HepG2 (cell line): Measurements from ENCODE around the gene COG5. TPM values are rescaled to one million over a fixed set of nuclear protein-coding genes. Genes with fewer than 3 reads are reported as not detected.

Experiments
- AKNA ChIP-seq: sonication (generic); formaldehyde crosslinking; IDR thresholded peaks from 2 replicates; pipeline ENCODE4 v1.4.0; 2020; ENCODE audit warnings: missing genetic modification reagents, borderline replicate concordance
- CTCF ChIP-seq: sonication (generic); formaldehyde crosslinking; IDR thresholded peaks from 2 replicates; pipeline ENCODE4 v1.5.0; 2020; ENCODE audit warnings: mild to moderate bottlenecking, missing genetic modification reagents, moderate library complexity
- FOXA3 ChIP-seq: IDR thresholded peaks from 2 replicates; pipeline ENCODE4 v1.6.1; 2016; ENCODE audit warnings: missing genetic modification reagents, missing compliant biosample characterization
- GPN1 ChIP-seq: sonication (generic); formaldehyde crosslinking; IDR thresholded peaks from 2 replicates; pipeline ENCODE4 v1.5.1; 2020; ENCODE audit warnings: missing genetic modification reagents, borderline replicate concordance
- HOXD1 ChIP-seq: sonication (generic); formaldehyde crosslinking; IDR thresholded peaks from 2 replicates; pipeline ENCODE4 v1.5.0; 2020; ENCODE audit warnings: missing genetic modification reagents
- NFKB2 ChIP-seq: sonication (generic); formaldehyde crosslinking; IDR thresholded peaks from 2 replicates; pipeline ENCODE4 v1.4.0; 2020; ENCODE audit warnings: missing genetic modification reagents, borderline replicate concordance
- RXRA ChIP-seq: sonication (generic); formaldehyde crosslinking; IDR thresholded peaks from 2 replicates; pipeline ENCODE4 v1.5.1; 2020; ENCODE audit warnings: missing genetic modification reagents
- SALL2 ChIP-seq: sonication (generic); formaldehyde crosslinking; IDR thresholded peaks from 2 replicates; pipeline ENCODE4 v1.8.1; 2023; ENCODE audit warnings: mild to moderate bottlenecking, missing genetic modification reagents, inconsistent platforms
- SMAD3 ChIP-seq: sonication (generic); formaldehyde crosslinking; IDR thresholded peaks from 2 replicates; pipeline ENCODE4 v1.4.0; 2020; ENCODE audit warnings: missing genetic modification reagents
- SP140L ChIP-seq: sonication (generic); formaldehyde crosslinking; IDR thresholded peaks from 2 replicates; pipeline ENCODE4 v1.4.0; 2020; ENCODE audit warnings: missing genetic modification reagents, borderline replicate concordance
- ZBTB7B ChIP-seq: sonication (generic); formaldehyde crosslinking; IDR thresholded peaks from 2 replicates; pipeline ENCODE4 v1.4.0; 2020; ENCODE audit warnings: missing genetic modification reagents
- ZMAT3 ChIP-seq: sonication (generic); formaldehyde crosslinking; conservative IDR thresholded peaks from 2 replicates; pipeline ENCODE4 v1.7.0; 2021; ENCODE audit warnings: missing genetic modification reagents
- ZNF790 ChIP-seq: sonication (generic); formaldehyde crosslinking; IDR thresholded peaks from 2 replicates; pipeline ENCODE4 v1.8.0; 2022; ENCODE audit warnings: missing genetic modification reagents, mild to moderate bottlenecking, borderline replicate concordance
- ZSCAN30 ChIP-seq: sonication (generic); formaldehyde crosslinking; IDR thresholded peaks from 2 replicates; pipeline ENCODE4 v1.5.0; 2020; ENCODE audit warnings: mild to moderate bottlenecking, missing genetic modification reagents
- ZSCAN31 ChIP-seq: sonication (generic); formaldehyde crosslinking; IDR thresholded peaks from 2 replicates; pipeline ENCODE4 v1.5.0; 2020; ENCODE audit warnings: low read depth, mild to moderate bottlenecking, missing genetic modification reagents
- polyA plus RNA-seq, 8 experiments: library from polyadenylated mRNA; depleted of rRNA in 3 of 8; stranded (reverse) in 7 of 8; unstranded in 1 of 8; fragments of >200 nt; fragmentation: Illumina TruSeq in 4 of 8; extraction: Trizol in 4 of 8; gene quantifications; 2 replicates each; pipeline versions ENCODE4 v1.2.1 to v1.2.3, GENCODE V29; 2011 to 2016; ENCODE audit warnings: low read depth in 4 of 8, missing spikeins in 1 of 8, mixed read lengths in 1 of 8; ENCODE audit not compliant: insufficient read depth in 1 of 8
- total RNA-seq, 5 experiments: library from RNA; depleted of rRNA; stranded (reverse); fragments of >200 nt; fragmentation: Illumina TruSeq; extraction: Trizol; gene quantifications; 2 replicates each; pipeline ENCODE4 v1.2.3, GENCODE V29; 2016; ENCODE audit warnings: low read depth in 1 of 5
- TF ChIP-seq, protein P1 (sequence below): sonication (generic); formaldehyde crosslinking; IDR thresholded peaks from 2 replicates; pipeline ENCODE4 v1.4.0; 2020; ENCODE audit warnings: missing genetic modification reagents
- TF ChIP-seq, protein P2 (sequence below): sonication (generic); formaldehyde crosslinking; IDR thresholded peaks from 2 replicates; pipeline ENCODE4 v1.4.0; 2020; ENCODE audit warnings: mild to moderate bottlenecking, missing genetic modification reagents

Gene COG5
- total and polyA plus RNA-seq, 2 of the 13 experiments (the other 11 are each of a cell fraction or from before 2014, with no cell fraction given), result 20.4 to 31.3 TPM

GRCh38 chr7:107563775-107564552, at the start of gene COG5, which contains the start of gene DUS4L (continued):
- TF ChIP-seq ZSCAN31 (CRISPR knock-in tag) (peak; percentile 89), SALL2 (CRISPR knock-in tag) (peak; percentile 92), HOXD1 (CRISPR knock-in tag) (peak; percentile 90; the same call in 1 of the 2 replicates), ZSCAN30 (CRISPR knock-in tag) (peak; percentile 76; the same call in 1 of the 2 replicates), FOXA3 (CRISPR knock-in tag) (peak; percentile 65), RXRA (CRISPR knock-in tag) (peak; percentile 76), GPN1 (CRISPR knock-in tag) (0 out of 2 replicates have a peak, but pooled peaks have one; percentile 23), ZNF790 (CRISPR knock-in tag) (peak; percentile 96), ZMAT3 (CRISPR knock-in tag) (peak; percentile 94), NFKB2 (CRISPR knock-in tag) (peak; percentile 89; the same call in 1 of the 2 replicates), AKNA (CRISPR knock-in tag) (no peak; the same call in 1 of the 2 replicates), ZBTB7B (CRISPR knock-in tag) (peak; percentile 92), CTCF (CRISPR knock-in tag) (peak; percentile 27; the same call in 1 of the 2 replicates), SMAD3 (CRISPR knock-in tag) (peak; percentile 68; the same call in 1 of the 2 replicates), SP140L (CRISPR knock-in tag) (no peak)
- TF ChIP-seq, protein P1, sequence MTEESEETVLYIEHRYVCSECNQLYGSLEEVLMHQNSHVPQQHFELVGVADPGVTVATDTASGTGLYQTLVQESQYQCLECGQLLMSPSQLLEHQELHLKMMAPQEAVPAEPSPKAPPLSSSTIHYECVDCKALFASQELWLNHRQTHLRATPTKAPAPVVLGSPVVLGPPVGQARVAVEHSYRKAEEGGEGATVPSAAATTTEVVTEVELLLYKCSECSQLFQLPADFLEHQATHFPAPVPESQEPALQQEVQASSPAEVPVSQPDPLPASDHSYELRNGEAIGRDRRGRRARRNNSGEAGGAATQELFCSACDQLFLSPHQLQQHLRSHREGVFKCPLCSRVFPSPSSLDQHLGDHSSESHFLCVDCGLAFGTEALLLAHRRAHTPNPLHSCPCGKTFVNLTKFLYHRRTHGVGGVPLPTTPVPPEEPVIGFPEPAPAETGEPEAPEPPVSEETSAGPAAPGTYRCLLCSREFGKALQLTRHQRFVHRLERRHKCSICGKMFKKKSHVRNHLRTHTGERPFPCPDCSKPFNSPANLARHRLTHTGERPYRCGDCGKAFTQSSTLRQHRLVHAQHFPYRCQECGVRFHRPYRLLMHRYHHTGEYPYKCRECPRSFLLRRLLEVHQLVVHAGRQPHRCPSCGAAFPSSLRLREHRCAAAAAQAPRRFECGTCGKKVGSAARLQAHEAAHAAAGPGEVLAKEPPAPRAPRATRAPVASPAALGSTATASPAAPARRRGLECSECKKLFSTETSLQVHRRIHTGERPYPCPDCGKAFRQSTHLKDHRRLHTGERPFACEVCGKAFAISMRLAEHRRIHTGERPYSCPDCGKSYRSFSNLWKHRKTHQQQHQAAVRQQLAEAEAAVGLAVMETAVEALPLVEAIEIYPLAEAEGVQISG, result peak; percentile 84
- TF ChIP-seq, protein P2, sequence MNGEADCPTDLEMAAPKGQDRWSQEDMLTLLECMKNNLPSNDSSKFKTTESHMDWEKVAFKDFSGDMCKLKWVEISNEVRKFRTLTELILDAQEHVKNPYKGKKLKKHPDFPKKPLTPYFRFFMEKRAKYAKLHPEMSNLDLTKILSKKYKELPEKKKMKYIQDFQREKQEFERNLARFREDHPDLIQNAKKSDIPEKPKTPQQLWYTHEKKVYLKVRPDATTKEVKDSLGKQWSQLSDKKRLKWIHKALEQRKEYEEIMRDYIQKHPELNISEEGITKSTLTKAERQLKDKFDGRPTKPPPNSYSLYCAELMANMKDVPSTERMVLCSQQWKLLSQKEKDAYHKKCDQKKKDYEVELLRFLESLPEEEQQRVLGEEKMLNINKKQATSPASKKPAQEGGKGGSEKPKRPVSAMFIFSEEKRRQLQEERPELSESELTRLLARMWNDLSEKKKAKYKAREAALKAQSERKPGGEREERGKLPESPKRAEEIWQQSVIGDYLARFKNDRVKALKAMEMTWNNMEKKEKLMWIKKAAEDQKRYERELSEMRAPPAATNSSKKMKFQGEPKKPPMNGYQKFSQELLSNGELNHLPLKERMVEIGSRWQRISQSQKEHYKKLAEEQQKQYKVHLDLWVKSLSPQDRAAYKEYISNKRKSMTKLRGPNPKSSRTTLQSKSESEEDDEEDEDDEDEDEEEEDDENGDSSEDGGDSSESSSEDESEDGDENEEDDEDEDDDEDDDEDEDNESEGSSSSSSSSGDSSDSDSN, result peak; percentile 76
